Hepatocyte (in vitro differentiated cells): Measurements from ENCODE around the gene PLA2G4C.

Experiments used
- CTCF ChIP-seq: fragments of 200-600 bp; sonication (generic); IDR thresholded peaks from 2 replicates; pipeline ENCODE4 v1.5.1; 2016; ENCODE audit warnings: antibody characterized with exemption, mild to moderate bottlenecking; ENCODE audit not compliant: poor library complexity
- EZH2phosphoT487 ChIP-seq: fragments of 200-600 bp; sonication (generic); IDR thresholded peaks from one replicate; pipeline ENCODE4 v1.6.1; 2018; ENCODE audit warnings: antibody characterized with exemption, mild to moderate bottlenecking, low read depth, moderate library complexity; ENCODE audit not compliant: unreplicated experiment, severe bottlenecking

DNA sequence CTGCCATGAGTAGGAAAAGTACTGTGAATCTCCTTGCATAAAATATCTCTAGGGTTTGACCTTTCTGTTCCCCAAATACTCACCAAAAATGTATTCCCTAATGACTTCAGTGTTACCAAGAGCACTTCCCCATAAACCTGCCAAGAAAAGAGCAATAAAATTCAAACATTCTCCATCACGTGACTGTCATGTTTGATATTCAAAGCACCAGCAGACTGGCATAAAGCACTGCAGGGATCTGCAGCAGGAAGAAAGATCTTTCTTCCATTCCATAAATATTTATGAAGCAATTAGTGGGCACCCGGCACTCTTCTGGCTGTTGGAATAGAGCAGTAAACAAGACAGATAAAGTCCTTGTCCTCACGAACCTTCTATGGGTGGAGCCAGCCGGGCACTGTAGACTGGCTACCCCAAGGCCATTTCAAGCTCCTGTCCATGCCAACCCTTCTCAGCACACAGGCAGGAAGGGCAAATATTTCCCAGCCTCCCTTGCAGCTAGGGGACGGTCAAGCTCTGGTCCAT lies 20.3 kb downstream of the PLA2G4C start:
- TF ChIP-seq CTCF (no peak), EZH2phosphoT487 (no peak)
